ENCODE data around the gene LMF1.

LMF1 gene

GRCh38 chr16:856811-857210, 114.0 kb downstream of the LMF1 start:
- no peaks in the 10 kb centered on the region for H3K36me3 ChIP-seq (ENCODE audit: insufficient read depth)

GRCh38 chr16:856101-856500, 114.7 kb downstream of the LMF1 start:
- H3K27ac ChIP-seq: no peak overlapping the region
- H3K4me3 ChIP-seq (IDR thresholded peaks at IDR 0.05; ENCODE audit: insufficient read depth, low read depth, low read length): no peak overlapping the region
- H3K4me2 ChIP-seq: no peak overlapping the region
- no peaks in the 10 kb centered on the region for H4K20me1 ChIP-seq (ENCODE audit: insufficient read depth)
- H3K79me2 ChIP-seq (ENCODE audit: insufficient read depth, low read depth): no peaks in the 10 kb centered on the region
- H3K27me3 ChIP-seq (ENCODE audit: insufficient read depth, low read depth): peaks cover 27% of the 10 kb centered on the region; the same call in 1 of the 2 replicates
- no peaks in the 10 kb centered on the region for H3K36me3 ChIP-seq (ENCODE audit: insufficient read depth)
- H2AFZ ChIP-seq (ENCODE audit: low read depth): no peak overlapping the region
- H3K4me1 ChIP-seq (ENCODE audit: low read depth, poor library complexity, severe bottlenecking): no peaks in the 10 kb centered on the region
- TF ChIP-seq CTCF (conservative IDR thresholded peaks at IDR 0.05; ENCODE audit: low read depth, low read length): no peak
- no peak overlapping the region for H3K9ac ChIP-seq

More at GRCh38 chr16:856811-857210, 114.0 kb downstream of the LMF1 start:
- H2AFZ ChIP-seq (ENCODE audit: low read depth): no peak overlapping the region
- no peaks in the 10 kb centered on the region for H3K79me2 ChIP-seq (ENCODE audit: insufficient read depth, low read depth)
- H3K9ac ChIP-seq: no peak overlapping the region
- no peaks in the 10 kb centered on the region for H3K4me1 ChIP-seq (ENCODE audit: low read depth, poor library complexity, severe bottlenecking)
- H3K4me3 ChIP-seq (IDR thresholded peaks at IDR 0.05; ENCODE audit: insufficient read depth, low read depth, low read length): no peak overlapping the region
- no peak overlapping the region for H3K4me2 ChIP-seq
- no peak overlapping the region for H3K27ac ChIP-seq
- peaks cover 32% of the 10 kb centered on the region for H3K27me3 ChIP-seq (ENCODE audit: insufficient read depth, low read depth)
- no peaks in the 10 kb centered on the region for H4K20me1 ChIP-seq (ENCODE audit: insufficient read depth)
- TF ChIP-seq CTCF (conservative IDR thresholded peaks at IDR 0.05; ENCODE audit: low read depth, low read length): no peak

- no peak overlapping the region for H3K4me2 ChIP-seq
- peaks cover 27% of the 10 kb centered on the region for H3K27me3 ChIP-seq (ENCODE audit: insufficient read depth, low read depth)
- no peak overlapping the region for H3K9ac ChIP-seq
- no peaks in the 10 kb centered on the region for H3K79me2 ChIP-seq (ENCODE audit: insufficient read depth, low read depth)
- H4K20me1 ChIP-seq (ENCODE audit: insufficient read depth): no peaks in the 10 kb centered on the region
- H3K4me3 ChIP-seq (IDR thresholded peaks at IDR 0.05; ENCODE audit: insufficient read depth, low read depth, low read length): no peak overlapping the region
- H2AFZ ChIP-seq (ENCODE audit: low read depth): no peak overlapping the region
- no peaks in the 10 kb centered on the region for H3K4me1 ChIP-seq (ENCODE audit: low read depth, poor library complexity, severe bottlenecking)
- H3K36me3 ChIP-seq (ENCODE audit: insufficient read depth): no peaks in the 10 kb centered on the region
- H3K27ac ChIP-seq: no peak overlapping the region
- TF ChIP-seq CTCF (conservative IDR thresholded peaks at IDR 0.05; ENCODE audit: low read depth, low read length): no peak
These were observed 115.3 kb downstream of the LMF1 start for GRCh38 chr16:855471-855870.

- Histone ChIP-seq H3K4me1 (ENCODE audit: low read depth, poor library complexity, severe bottlenecking) (no peaks in the 10 kb centered on the region), H3K4me2 (no peak overlapping the region), H4K20me1 (ENCODE audit: insufficient read depth) (no peaks in the 10 kb centered on the region), H3K9ac (no peak overlapping the region), H3K4me3 (IDR thresholded peaks at IDR 0.05; ENCODE audit: insufficient read depth, low read depth, low read length) (no peak overlapping the region), H3K36me3 (ENCODE audit: insufficient read depth) (no peaks in the 10 kb centered on the region), H3K79me2 (ENCODE audit: insufficient read depth, low read depth) (no peaks in the 10 kb centered on the region), H3K27ac (no peak overlapping the region), H2AFZ (ENCODE audit: low read depth) (no peak overlapping the region), H3K27me3 (ENCODE audit: insufficient read depth, low read depth) (peaks cover 28% of the 10 kb centered on the region)
- TF ChIP-seq CTCF (conservative IDR thresholded peaks at IDR 0.05; ENCODE audit: low read depth, low read length): no peak
These were observed 115.9 kb downstream of the LMF1 start for GRCh38 chr16:854808-855410.
